ENCODE data around the gene ATP6V0D1.
A peak's percentile ranks its signal among the peaks of the same experiment; 100 is the strongest.
"Not testable (repeated sequence)": the region's sequence is repeated elsewhere in the genome, so short reads cannot be mapped to it uniquely, and the experiment has no call there.

Gene ATP6V0D1

DNA sequence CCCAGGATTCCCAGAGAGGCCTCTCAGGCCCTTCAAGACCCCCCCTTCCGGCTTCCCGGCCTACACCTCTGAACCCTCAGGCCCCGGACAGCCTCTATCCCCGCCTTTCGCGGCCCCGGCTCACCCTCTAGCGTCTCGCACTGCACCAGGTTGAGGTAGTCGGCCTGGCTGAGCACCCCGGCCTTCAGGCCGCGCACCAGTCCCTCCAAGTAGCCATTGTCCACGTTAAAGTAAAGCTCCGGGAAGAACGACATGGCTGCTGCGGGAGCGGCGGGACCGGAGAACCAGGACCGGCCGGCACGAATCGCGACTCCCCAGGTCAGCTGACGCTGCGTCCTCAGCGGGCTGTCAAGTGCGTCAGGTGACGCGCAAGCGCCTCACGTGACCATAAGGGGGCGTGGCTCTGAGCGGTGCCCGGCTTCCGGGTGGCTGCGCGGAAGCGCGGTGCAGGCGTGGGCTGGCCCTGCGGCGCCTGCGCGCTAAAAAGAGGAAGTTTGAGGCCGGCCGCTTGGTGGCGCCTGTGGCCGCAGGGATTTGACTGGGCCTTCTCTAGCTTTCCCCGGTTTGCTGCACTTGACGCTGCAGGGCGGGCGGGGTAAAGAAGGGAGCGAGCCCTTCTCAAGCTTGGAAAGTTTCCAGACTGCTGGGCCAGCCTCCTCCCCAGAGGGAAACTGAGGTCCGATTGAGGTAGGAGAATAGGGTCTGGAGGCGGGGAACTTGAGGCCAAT, at the start of gene ATP6V0D1:
TSS of gene ATP6V0D1 (minus strand) at position 325 of the 728 bp plus-strand sequence. CDS start at position 254, 71 bp downstream.
- peak; percentile 98 to 99 for DNase-seq (ENCODE audit: low read depth in 2 of 2)

DNA sequence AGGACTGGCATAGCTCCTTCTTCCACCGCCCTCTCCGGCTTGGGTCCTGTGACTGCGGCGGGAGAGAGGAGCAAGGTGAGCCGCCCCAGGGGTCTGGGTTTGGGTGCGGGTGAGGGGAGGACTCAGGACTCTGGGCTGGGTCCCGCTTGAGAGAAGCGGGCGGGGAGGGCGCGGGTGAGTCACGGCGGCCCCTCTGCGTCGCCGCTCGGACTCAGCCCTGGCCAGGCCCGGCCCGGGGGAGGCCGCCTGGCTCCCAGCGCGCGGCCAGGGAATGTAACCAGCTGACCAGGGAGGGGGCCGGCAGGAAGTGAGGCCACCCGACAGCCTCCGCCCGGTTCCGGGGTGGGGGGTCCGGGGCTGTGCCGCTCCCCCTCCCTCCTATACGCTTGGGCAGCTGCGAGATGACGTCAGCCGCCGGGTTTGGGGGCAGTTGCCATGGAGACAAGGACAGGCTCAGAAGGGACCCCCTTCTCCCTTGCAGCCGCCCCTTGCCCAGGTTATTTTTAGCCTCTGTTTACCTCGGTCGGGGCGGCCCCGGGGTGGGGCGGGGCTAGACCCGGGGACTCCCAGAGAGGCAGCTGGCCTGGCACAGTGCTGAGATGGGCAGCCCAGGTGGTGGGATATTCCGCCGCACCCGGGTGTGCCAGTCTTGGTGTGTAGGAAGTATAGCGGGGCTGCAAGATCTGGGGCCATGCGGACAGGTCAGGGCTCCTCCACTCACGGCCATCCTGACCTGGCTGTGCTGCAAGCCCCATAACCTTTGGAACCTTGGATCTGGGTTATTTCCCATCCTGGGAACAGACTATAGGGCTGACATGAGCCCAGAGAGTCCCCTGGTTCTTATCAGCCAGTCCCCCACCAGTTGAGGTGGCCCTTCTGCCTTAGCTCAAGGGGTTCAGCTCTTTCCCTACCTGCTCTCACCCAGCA, 49.3 kb upstream of the ATP6V0D1 start:
- DNase-seq (ENCODE audit: low read depth in 2 of 2), result no peak

DNA sequence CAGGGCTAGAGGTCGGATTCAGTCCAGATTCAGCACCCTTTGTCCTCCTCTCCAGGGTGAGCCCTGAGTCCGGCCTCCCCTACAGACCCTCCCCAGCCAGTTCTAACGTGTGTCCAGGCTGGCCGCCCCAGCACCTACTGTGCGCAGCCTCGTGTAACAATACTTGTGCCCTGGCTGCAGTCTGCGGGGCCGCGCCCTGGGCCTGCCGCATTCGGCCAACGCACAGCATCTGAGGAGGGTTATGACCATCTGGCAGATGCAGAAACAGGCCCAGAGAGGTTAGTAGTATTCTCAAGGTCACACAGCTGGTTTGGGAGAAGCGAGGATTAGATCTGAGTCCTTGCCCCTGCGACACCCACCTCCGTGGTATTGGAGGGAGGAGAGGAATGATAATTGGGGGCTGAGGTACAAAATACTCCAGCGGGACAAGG, 48.6 kb upstream of the ATP6V0D1 start:
- DNase-seq (ENCODE audit: low read depth in 2 of 2), result no peak

DNA sequence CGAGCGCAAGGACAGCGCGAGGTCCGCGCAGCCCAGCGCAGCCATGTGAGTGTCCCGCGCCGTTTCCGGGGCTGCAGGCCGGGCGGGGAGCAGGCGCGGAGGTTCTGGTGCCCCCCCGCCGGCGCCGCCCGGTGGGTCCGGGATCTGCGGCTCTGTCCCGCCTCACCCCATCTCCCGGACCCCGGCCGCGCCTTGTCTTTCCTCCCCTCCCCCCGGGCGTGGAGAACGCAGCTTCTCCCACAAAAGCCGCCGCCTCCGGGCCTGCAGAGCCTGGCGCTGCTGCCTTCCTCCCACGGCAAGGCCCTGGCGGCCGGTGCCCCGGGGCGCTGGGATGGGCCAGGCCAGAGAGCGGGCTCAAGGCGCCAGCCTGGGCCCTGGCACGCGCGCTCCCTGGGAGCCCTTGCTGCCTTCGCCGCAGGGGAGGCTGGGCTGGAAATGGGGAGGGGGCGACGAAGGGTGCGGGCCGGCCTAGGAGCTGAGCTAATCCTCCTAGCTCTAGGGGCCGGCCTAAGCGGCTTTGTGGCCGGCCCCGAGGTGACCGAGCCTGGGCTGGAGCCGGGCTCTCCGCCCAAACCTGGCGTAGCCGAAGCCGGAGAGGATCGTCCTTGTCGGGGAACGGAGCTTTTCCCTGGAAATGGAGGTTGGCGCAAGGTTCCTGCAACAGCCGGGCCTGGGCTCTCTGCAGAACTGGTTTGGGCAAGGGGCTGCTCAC, 48.1 kb upstream of the ATP6V0D1 start:
- no peak for DNase-seq (ENCODE audit: low read depth in 2 of 2)

DNA sequence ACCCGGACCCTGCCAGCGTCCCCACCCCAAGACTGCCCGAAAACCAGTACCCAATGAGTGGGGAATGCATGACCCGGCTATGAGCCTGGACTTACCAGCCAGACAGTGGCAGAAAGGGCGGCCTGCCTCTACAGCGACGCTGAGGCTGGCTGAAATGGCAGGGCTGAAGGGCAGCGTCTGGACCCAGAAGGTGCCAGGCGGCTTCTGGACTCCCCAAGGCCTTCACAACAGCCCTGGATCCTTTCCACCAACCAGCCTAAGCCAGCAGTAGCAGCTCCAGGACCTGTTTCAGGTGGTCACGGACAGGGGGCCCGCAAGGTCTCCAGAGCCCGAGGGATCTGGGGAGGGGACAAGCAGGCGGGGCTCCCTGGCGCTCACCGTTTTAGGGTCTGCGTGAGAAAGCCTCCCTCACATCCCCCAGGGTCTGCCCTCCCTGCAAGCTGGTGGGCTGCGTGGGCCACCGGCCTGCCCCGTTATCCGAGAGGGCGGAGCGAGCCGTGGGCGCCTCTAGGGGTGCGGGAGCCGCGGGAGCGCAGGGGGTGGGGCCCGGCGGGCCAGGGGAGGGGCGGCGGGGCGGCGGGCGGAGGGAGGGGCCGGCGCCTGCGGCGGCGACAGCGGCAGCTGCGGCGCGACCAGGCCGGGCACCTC, 47.4 kb upstream of the ATP6V0D1 start, which contains the start of gene RIPOR1:
TSS of gene RIPOR1 (plus strand) at position 608 of the 648 bp plus-strand sequence. CDS start 9,618 bp downstream, outside the sequence.
- no peak for DNase-seq (ENCODE audit: low read depth in 2 of 2)

DNA sequence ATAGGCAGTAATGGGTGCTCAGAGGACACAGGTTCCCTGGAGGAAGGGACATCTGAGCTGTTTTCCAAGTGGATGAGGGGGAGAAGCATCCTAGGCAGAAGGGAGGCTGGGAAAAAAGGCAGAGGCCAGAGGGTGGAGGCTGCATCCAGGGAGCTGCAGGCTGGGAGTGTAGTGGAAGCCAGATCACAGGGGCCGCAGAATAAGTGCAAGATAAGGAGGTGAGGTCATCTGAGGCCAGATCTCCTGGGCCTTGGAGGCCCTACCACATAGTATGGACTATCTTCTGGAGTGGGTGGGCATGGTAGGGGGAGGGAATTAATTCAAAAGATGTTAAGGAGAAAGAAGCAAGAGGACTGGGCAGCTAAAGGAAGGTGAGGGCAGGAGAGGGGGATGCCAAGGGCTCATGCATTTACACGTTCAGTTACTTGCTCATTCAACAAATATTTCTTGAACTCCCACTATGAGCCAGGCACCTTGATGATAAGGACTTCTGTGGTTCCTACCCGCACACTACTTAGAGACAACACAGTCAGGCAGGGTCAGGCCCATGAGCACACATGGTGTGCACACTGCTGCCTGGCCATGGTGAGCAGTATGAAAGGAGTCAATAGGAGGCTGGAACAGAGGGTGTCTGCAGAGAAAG, 45.3 kb upstream of the ATP6V0D1 start:
- DNase-seq (ENCODE audit: low read depth in 2 of 2), result no peak

DNA sequence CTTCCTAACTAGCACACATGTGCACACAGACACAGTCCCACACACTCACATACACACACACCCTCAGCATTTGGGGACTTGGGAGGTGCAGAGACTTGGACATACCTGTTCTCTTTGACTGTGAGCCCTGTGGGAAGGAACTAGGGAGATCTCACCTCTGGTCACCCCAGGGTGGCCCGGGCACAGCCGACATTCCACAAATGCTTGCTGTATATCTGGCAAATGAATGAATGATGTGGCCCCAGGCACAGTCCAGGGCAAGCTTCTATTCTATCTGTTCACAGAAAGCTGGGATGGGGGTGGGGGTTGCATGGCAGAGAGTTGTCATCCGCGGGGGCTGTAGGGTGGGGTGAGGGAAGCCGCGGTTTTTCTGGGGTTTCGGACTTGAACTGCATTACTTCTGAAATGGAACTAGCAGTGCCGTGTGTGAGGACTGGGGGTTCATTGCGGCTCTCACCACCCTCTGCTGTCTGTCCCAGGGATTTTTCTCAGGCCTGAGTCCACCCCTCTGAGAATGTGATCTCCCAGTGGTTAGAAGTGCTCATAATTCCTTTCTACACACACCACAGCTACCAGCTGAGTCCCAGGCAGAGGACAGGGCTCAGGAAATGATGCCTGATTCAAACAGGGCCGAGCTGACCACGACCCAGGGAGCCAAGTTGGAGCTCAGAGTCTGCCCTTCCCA, 44.4 kb upstream of the ATP6V0D1 start:
- DNase-seq (ENCODE audit: low read depth in 2 of 2), result no peak

DNA sequence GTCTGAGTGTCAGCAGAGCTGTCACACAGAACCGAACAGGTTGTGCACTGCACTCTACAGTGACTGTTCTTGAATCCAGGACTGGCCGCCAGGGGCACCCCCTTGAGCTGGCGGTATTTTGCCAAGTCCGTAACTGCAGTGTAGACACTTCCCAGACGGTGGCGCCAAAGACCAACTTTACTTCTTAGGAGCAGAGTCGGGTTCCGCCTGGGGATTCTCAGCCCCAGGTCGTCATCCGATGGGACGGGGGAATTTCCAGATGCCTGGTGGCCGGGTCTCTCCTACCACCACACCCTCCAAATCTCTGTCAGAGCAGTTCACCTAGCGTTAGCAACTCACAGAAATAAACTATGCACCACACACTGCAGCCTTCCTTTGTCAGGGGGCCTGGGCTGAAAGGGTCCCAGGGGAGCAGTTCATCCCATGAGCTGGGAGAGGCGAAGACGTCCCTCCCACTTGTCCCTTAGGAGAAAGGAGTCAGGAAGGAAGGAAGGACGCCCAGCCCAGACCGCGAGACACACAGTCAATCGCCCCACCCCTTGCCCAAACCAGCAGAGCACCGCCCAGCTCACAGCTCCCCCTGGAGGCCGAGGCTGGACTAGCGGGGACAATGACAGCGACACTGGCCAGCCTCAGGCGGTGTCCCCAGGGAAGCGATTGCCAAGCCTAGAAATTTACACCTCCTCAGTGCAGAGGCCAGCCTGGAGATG, 40.3 kb upstream of the ATP6V0D1 start:
- peak; percentile 92 to 98 for DNase-seq (ENCODE audit: low read depth in 2 of 2)

DNA sequence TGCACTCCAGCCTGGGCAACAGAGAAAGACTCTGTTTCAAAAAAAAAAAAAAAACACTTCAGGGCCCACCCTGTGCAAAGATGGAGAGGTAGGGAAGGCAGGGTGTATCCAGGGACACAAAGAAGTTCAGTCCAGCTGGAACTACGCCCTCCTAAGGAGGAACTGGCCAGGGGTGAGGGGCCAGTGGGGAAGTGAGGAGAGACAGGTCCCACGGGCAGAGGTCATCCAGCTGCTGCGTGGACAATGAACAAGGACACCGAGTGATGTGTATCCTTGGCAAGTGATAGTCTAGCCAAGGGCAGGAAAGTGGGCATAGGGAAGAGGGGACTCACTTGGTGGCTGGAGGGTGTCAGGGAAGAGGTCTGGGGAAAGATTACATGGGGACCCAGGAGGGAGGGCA, 38.3 kb upstream of the ATP6V0D1 start:
- DNase-seq (ENCODE audit: low read depth in 2 of 2), result no peak

DNA sequence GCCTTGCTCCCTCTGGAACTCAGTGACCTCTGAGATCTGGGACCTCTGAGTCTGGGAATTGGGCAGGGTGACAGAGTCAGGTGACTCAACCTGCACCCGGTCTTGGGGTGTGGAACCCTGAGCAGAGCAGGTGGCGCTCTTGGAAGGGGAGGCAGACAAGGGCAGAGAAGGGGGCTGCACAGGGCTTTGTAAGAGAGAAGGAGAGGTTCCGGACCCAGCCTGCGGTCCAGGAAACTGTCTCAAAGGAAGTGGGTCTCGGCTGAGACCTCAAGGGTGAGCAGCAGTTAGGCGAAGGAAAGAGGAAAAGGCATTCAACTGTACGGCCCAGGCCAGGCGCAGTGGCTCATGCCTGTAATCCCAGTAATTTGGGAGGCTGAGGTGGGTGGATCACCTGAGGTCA, 37.7 kb upstream of the ATP6V0D1 start:
- DNase-seq (ENCODE audit: low read depth in 2 of 2), result no peak

DNA sequence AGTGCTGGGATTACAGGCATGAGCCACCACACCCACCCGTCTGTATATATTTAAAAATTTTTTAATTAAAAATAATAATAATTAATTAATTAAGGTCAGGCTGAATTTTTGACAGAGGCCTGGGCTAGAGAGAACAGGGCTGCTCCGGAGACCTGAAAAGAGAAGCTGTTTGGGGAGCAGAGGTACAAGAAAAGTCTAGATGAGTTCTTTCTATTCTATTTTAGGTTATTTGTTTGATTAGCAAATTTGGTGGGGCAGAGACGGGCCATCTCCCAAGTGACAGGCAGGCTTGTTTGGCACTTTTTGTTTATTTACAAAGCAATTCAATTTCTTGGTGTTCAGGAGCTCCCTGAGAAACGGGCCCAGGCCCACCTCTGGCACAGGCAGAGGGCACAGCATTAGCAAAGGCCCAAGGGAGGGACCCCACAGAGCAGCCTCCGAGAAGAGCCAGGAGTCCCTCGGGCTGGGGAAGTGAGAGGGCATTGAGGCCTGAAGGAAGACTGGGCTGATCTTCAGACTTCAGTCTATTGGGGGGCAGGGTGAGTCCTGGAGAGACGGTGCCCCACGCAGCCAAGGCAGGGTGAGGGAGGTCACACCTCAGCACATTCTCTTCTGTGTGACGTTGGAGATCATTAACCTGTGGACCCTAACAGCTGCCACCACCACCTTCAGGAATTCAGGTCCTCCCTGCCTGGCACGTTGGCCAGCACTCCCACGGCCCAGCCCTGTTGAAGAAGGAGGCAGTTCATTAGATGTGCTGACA, 36.9 kb upstream of the ATP6V0D1 start:
- DNase-seq (ENCODE audit: low read depth in 2 of 2), result no peak

DNA sequence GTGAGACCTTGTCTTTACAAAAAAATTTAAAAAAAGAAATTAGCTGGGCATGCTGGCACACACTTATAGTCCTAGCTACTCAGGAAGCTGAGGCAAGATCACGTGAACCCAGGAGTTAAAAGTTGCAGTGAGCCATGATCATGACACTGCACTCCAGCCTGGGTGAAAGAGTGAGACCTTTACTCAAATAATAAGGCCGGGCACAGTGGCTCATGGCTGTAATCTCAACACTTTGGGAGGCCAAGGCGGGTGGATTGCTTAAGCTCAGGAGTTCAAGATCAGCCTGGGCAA, 36.1 kb upstream of the ATP6V0D1 start:
- no peak for DNase-seq (ENCODE audit: low read depth in 2 of 2)

DNA sequence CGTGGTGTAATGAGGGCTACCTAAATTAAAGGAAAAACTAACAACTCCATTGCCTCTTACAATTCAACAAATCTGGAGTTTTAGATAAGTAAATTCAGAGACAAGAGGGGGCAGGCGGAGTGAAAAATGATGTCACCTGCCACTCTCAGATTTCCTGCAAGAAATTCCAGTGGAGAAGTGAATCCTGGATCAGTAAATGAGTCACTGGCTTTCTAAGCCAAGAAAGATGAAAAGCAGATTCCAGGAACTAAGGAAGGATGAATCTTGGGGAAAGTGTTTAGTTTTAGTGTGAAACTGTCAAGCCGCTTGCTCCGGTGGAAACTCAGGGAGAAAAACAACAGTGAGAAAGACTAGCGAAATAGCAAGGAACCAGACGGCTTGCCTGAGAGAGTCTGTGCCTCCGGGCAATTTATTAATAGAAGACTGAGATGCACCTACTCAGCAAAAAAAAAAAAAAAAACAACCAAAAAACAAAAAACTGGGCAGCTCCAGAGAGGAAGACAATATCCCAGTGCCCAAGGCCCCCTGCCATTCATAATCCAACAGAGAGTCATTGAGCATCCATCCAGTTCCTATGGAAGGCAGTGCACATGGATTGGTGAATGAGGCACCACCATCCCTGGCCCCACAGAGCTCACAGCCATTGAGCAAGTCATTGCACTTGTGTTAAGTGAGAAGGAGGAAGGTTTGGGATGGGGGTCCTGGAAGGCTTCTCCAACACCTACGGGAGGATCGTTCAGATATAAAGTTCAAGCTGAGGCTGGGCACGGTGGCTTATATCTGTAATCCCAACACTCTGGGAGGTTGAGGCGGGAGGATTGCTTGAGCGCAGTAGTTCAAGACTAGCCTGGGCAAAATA, 35.6 kb upstream of the ATP6V0D1 start:
- DNase-seq (ENCODE audit: low read depth in 2 of 2), result no peak

DNA sequence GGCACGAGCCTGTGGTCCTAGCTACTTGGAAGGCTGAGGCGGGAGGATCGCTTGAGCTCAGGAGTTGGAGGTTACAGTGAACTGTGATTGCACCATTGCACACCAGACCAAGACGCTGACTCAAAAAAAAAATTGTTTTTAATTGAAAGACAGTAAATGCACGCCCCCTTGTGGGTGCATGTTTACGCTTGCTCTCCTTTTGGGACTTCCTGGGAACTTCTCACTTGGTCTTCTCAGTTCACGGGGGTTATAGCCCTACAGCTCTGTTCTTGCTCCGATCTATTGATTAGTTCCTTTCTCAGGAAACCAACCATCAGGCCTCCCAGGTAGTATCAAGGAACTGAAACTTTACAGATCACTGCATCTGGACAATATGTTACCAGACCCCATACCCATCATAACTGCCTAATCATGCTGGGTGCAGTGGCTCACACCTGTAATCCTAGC, 33.4 kb upstream of the ATP6V0D1 start:
- peak in 1 of 2 donors; percentile 72 for DNase-seq (ENCODE audit: low read depth in 2 of 2)

DNA sequence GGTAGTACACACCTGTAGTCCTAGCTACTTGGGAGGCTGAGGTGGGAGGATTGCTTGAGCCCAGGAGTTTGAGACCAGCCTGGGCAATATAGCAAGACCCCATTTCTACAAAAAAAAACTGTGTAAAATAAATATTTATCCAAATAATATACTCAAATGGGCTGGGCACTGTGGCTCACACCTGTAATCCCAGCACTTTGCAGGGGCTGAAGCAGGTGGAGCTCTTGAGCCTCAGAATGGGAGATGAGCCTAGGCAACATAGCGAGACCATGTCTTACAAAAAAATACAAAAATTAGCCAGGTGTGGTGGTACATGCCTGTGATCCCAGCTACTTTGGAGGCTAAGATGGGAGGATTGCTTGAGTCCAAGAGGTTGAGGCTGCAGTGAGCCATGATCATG, 32.9 kb upstream of the ATP6V0D1 start:
- not testable (repeated sequence) for DNase-seq (ENCODE audit: low read depth in 2 of 2)

DNA sequence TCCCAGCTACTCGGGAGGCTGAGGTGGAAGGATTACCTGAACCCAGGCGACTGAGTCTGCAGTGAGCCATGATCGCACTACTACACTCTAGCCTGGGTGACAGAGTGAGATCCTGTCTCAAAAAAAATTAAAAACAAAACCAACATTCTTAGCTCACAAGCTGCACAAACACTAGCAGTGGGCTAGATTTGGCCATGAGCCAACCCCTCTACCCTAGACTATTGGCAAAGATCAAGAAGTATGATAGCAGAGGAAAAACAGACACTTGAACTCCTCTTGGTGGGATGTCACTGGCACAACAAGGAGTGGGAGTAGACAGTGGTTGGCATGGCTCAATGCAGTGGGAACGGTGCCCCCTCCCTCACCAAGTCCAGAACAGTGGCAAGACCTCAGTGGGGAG, 28.1 kb upstream of the ATP6V0D1 start:
- no peak for DNase-seq (ENCODE audit: low read depth in 2 of 2)

DNA sequence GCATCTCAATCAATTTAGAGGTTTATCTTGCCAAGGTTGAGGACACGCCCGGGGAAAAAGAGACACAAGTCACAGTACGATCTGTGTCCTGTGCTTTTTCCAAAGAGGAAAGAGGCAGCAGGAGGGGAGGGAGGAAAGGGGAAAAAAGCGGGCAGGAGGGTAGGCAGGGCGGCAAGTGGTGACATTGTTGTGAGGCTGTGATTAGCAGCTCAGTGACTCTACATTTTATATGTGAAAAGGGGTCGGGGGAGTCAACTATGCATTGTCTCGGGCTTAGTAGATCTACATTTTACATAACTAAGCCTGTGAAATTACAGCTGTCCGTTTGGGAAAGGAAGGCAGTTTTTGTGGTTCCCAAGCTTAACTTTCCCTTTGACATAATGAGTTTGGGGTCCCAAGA, 25.5 kb upstream of the ATP6V0D1 start:
- no peak for DNase-seq (ENCODE audit: low read depth in 2 of 2)

Data from stimulated activated CD8-positive, alpha-beta memory T cell treated with anti-CD3 and anti-CD28 coated beads, Interleukin-2, amount 100 ng/mL, for 48 hours (primary cell).